HepG2 (cell line): ENCODE measurements around the gene STK10. TPM values are rescaled to one million over a fixed set of nuclear protein-coding genes. Genes with fewer than 3 reads are reported as not detected.
A peak's percentile ranks its signal among the peaks of the same experiment; 100 is the strongest.

Experiments
- AKAP8 ChIP-seq: sonication (generic); formaldehyde crosslinking; IDR thresholded peaks from 2 replicates; pipeline ENCODE4 v1.5.1; 2020; ENCODE audit warnings: mild to moderate bottlenecking, missing genetic modification reagents
- GATAD1 ChIP-seq: IDR thresholded peaks from 2 replicates; pipeline ENCODE4 v1.6.1; 2016; ENCODE audit warnings: missing genetic modification reagents, missing compliant biosample characterization
- HNF4A ChIP-seq: sonication (generic); formaldehyde crosslinking; IDR thresholded peaks from 2 replicates; pipeline ENCODE4 v1.4.0; 2020; ENCODE audit warnings: missing genetic modification reagents
- HNRNPL ChIP-seq: fragments of 200-400 bp; formaldehyde crosslinking; IDR thresholded peaks from 2 replicates; pipeline ENCODE4 v1.6.1; 2017; ENCODE audit warnings: mild to moderate bottlenecking, low read depth, low read length
- NFKB2 ChIP-seq: sonication (generic); formaldehyde crosslinking; IDR thresholded peaks from 2 replicates; pipeline ENCODE4 v1.4.0; 2020; ENCODE audit warnings: missing genetic modification reagents, borderline replicate concordance
- RBM22 ChIP-seq: fragments of 200-400 bp; formaldehyde crosslinking; optimal IDR thresholded peaks from 2 replicates; pipeline ENCODE3; 2017; ENCODE audit warnings: mild to moderate bottlenecking, low read length, moderate library complexity
- SP4 ChIP-seq: sonication (generic); formaldehyde crosslinking; IDR thresholded peaks from 2 replicates; pipeline ENCODE4 v1.8.1; 2023; ENCODE audit warnings: mild to moderate bottlenecking, missing genetic modification reagents
- ZFY ChIP-seq: sonication (generic); formaldehyde crosslinking; IDR thresholded peaks from 2 replicates; pipeline ENCODE4 v1.4.0; 2020; ENCODE audit warnings: missing genetic modification reagents
- ZNF225 ChIP-seq: sonication (generic); formaldehyde crosslinking; IDR thresholded peaks from 2 replicates; pipeline ENCODE4 v1.4.0; 2020; ENCODE audit warnings: mild to moderate bottlenecking, missing genetic modification reagents
- ZNF570 ChIP-seq: sonication (generic); formaldehyde crosslinking; IDR thresholded peaks from 2 replicates; pipeline ENCODE4 v1.4.0; 2020; ENCODE audit warnings: mild to moderate bottlenecking, missing genetic modification reagents, borderline replicate concordance
- polyA plus RNA-seq, 8 experiments: library from polyadenylated mRNA; depleted of rRNA in 3 of 8; stranded (reverse) in 7 of 8; unstranded in 1 of 8; fragments of >200 nt; fragmentation: Illumina TruSeq in 4 of 8; extraction: Trizol in 4 of 8; gene quantifications; 2 replicates each; pipeline versions ENCODE4 v1.2.1 to v1.2.3, GENCODE V29; 2011 to 2016; ENCODE audit warnings: low read depth in 4 of 8, missing spikeins in 1 of 8, mixed read lengths in 1 of 8; ENCODE audit not compliant: insufficient read depth in 1 of 8
- total RNA-seq, 5 experiments: library from RNA; depleted of rRNA; stranded (reverse); fragments of >200 nt; fragmentation: Illumina TruSeq; extraction: Trizol; gene quantifications; 2 replicates each; pipeline ENCODE4 v1.2.3, GENCODE V29; 2016; ENCODE audit warnings: low read depth in 1 of 5
- TF ChIP-seq, protein P1 (sequence below): sonication (generic); formaldehyde crosslinking; IDR thresholded peaks from 2 replicates; pipeline ENCODE4 v1.4.0; 2020; ENCODE audit warnings: mild to moderate bottlenecking, missing genetic modification reagents
- TF ChIP-seq, protein P2 (sequence below): IDR thresholded peaks from 2 replicates; pipeline ENCODE4 v1.4.0; 2020; ENCODE audit warnings: mild to moderate bottlenecking, missing genetic modification reagents
- TF ChIP-seq, protein P3 (sequence below): sonication (generic); formaldehyde crosslinking; IDR thresholded peaks from 2 replicates; pipeline ENCODE4 v1.4.0; 2020; ENCODE audit warnings: missing genetic modification reagents

The STK10 gene
- total and polyA plus RNA-seq, 2 of the 13 experiments (the other 11 are each of a cell fraction or from before 2014, with no cell fraction given) = 7.0 to 7.2 TPM

DNA sequence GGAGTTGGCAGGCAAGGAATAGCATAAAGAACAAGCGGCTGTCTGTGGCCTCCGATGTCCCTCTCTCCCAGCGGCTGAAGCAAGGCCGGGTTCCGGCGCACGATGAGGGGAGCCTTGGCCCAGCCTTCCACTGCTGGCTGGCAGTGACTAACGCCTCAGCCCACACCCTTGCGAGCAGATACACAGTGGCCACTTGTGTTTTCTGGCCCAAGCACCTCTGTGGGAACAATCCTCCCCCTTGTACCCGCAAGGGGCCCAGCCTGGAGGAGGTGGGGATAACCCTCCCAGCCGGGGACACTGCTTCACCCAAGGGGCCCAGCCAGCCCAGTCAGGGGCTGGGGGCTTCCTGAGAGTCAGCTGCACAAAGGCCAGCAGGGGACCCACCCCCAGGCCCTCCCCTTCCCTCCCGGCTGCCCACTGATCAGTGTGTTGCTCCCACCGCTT, 23.2 kb downstream of the STK10 start (continued):
- TF ChIP-seq, protein P1, sequence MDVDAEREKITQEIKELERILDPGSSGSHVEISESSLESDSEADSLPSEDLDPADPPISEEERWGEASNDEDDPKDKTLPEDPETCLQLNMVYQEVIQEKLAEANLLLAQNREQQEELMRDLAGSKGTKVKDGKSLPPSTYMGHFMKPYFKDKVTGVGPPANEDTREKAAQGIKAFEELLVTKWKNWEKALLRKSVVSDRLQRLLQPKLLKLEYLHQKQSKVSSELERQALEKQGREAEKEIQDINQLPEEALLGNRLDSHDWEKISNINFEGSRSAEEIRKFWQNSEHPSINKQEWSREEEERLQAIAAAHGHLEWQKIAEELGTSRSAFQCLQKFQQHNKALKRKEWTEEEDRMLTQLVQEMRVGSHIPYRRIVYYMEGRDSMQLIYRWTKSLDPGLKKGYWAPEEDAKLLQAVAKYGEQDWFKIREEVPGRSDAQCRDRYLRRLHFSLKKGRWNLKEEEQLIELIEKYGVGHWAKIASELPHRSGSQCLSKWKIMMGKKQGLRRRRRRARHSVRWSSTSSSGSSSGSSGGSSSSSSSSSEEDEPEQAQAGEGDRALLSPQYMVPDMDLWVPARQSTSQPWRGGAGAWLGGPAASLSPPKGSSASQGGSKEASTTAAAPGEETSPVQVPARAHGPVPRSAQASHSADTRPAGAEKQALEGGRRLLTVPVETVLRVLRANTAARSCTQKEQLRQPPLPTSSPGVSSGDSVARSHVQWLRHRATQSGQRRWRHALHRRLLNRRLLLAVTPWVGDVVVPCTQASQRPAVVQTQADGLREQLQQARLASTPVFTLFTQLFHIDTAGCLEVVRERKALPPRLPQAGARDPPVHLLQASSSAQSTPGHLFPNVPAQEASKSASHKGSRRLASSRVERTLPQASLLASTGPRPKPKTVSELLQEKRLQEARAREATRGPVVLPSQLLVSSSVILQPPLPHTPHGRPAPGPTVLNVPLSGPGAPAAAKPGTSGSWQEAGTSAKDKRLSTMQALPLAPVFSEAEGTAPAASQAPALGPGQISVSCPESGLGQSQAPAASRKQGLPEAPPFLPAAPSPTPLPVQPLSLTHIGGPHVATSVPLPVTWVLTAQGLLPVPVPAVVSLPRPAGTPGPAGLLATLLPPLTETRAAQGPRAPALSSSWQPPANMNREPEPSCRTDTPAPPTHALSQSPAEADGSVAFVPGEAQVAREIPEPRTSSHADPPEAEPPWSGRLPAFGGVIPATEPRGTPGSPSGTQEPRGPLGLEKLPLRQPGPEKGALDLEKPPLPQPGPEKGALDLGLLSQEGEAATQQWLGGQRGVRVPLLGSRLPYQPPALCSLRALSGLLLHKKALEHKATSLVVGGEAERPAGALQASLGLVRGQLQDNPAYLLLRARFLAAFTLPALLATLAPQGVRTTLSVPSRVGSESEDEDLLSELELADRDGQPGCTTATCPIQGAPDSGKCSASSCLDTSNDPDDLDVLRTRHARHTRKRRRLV (CRISPR knock-in tag) = no peak
- TF ChIP-seq SP4 (peak; percentile 45; the same call in 1 of the 2 replicates), GATAD1 (0 out of 2 replicates have a peak, but pooled peaks have one; percentile 30), HNF4A (CRISPR knock-in tag) (peak; percentile 15; the same call in 1 of the 2 replicates), ZNF570 (CRISPR knock-in tag) (no peak), ZFY (peak; percentile 53; the same call in 1 of the 2 replicates), HNRNPL (0 out of 2 replicates have a peak, but pooled peaks have one; percentile 62), AKAP8 (CRISPR knock-in tag) (no peak), RBM22 (no peak), ZNF225 (CRISPR knock-in tag) (0 out of 2 replicates have a peak, but pooled peaks have one; percentile 40), NFKB2 (CRISPR knock-in tag) (peak; percentile 42; the same call in 1 of the 2 replicates)
- TF ChIP-seq, protein P2, sequence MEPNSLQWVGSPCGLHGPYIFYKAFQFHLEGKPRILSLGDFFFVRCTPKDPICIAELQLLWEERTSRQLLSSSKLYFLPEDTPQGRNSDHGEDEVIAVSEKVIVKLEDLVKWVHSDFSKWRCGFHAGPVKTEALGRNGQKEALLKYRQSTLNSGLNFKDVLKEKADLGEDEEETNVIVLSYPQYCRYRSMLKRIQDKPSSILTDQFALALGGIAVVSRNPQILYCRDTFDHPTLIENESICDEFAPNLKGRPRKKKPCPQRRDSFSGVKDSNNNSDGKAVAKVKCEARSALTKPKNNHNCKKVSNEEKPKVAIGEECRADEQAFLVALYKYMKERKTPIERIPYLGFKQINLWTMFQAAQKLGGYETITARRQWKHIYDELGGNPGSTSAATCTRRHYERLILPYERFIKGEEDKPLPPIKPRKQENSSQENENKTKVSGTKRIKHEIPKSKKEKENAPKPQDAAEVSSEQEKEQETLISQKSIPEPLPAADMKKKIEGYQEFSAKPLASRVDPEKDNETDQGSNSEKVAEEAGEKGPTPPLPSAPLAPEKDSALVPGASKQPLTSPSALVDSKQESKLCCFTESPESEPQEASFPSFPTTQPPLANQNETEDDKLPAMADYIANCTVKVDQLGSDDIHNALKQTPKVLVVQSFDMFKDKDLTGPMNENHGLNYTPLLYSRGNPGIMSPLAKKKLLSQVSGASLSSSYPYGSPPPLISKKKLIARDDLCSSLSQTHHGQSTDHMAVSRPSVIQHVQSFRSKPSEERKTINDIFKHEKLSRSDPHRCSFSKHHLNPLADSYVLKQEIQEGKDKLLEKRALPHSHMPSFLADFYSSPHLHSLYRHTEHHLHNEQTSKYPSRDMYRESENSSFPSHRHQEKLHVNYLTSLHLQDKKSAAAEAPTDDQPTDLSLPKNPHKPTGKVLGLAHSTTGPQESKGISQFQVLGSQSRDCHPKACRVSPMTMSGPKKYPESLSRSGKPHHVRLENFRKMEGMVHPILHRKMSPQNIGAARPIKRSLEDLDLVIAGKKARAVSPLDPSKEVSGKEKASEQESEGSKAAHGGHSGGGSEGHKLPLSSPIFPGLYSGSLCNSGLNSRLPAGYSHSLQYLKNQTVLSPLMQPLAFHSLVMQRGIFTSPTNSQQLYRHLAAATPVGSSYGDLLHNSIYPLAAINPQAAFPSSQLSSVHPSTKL (CRISPR knock-in tag) = peak; percentile 25; the same call in 1 of the 2 replicates
- TF ChIP-seq, protein P3, sequence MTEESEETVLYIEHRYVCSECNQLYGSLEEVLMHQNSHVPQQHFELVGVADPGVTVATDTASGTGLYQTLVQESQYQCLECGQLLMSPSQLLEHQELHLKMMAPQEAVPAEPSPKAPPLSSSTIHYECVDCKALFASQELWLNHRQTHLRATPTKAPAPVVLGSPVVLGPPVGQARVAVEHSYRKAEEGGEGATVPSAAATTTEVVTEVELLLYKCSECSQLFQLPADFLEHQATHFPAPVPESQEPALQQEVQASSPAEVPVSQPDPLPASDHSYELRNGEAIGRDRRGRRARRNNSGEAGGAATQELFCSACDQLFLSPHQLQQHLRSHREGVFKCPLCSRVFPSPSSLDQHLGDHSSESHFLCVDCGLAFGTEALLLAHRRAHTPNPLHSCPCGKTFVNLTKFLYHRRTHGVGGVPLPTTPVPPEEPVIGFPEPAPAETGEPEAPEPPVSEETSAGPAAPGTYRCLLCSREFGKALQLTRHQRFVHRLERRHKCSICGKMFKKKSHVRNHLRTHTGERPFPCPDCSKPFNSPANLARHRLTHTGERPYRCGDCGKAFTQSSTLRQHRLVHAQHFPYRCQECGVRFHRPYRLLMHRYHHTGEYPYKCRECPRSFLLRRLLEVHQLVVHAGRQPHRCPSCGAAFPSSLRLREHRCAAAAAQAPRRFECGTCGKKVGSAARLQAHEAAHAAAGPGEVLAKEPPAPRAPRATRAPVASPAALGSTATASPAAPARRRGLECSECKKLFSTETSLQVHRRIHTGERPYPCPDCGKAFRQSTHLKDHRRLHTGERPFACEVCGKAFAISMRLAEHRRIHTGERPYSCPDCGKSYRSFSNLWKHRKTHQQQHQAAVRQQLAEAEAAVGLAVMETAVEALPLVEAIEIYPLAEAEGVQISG (CRISPR knock-in tag) = peak; percentile 37; the same call in 1 of the 2 replicates
- TF ChIP-seq, all 625 proteins: peak for 54
